Liver (tissue), 9 donors: ENCODE measurements around the gene ULK1. TPM values are rescaled to one million over a fixed set of nuclear protein-coding genes. Genes with fewer than 3 reads are reported as not detected.

Experiments
- DNase-seq: peaks from one replicate; pipeline ENCODE4 v3.0.0-alpha.2; 2017; ENCODE audit warnings: low spot score
- H3K27ac ChIP-seq, 2 donors: one replicate each; pipeline ENCODE4 v1.7.0; 2013; ENCODE audit warnings: inconsistent platforms in 2 of 2, low read length in 2 of 2, control low read depth in 1 of 2, low read depth in 1 of 2, mild to moderate bottlenecking in 1 of 2
- H3K27me3 ChIP-seq, 4 donors: one replicate each; pipeline versions ENCODE4 v1.6.1 to v1.7.0; 2013; ENCODE audit warnings: low read length in 3 of 4, inconsistent platforms in 1 of 4, mild to moderate bottlenecking in 1 of 4, moderate library complexity in 1 of 4; ENCODE audit not compliant: control insufficient read depth in 4 of 4, insufficient read depth in 4 of 4
- H3K36me3 ChIP-seq, 4 donors: one replicate each; pipeline versions ENCODE4 v1.6.1 to v1.7.0; 2013; ENCODE audit warnings: low read length in 3 of 4, mild to moderate bottlenecking in 3 of 4, low read depth in 1 of 4, moderate library complexity in 1 of 4; ENCODE audit not compliant: control insufficient read depth in 4 of 4, insufficient read depth in 3 of 4
- H3K4me1 ChIP-seq, 4 donors: one replicate each; pipeline versions ENCODE4 v1.6.1 to v1.7.0; 2013; ENCODE audit warnings: low read length in 3 of 4, mild to moderate bottlenecking in 3 of 4, moderate library complexity in 1 of 4; ENCODE audit not compliant: control insufficient read depth in 4 of 4, insufficient read depth in 4 of 4
- H3K4me3 ChIP-seq, 3 donors: one replicate each; pipeline versions ENCODE4 v1.6.1 to v1.7.0; 2013; ENCODE audit warnings: low read length in 3 of 3, control low read depth in 1 of 3, low read depth in 1 of 3, mild to moderate bottlenecking in 1 of 3
- H3K9ac ChIP-seq, 2 donors: one replicate each; pipeline ENCODE4 v1.7.0; 2013; ENCODE audit warnings: low read length in 2 of 2, mild to moderate bottlenecking in 2 of 2, moderate library complexity in 2 of 2, control low read depth in 1 of 2, low read depth in 1 of 2
- H3K9me3 ChIP-seq, 4 donors: one replicate each; pipeline versions ENCODE4 v1.6.1 to v1.7.0; 2013; ENCODE audit warnings: low read length in 3 of 4; ENCODE audit not compliant: control insufficient read depth in 4 of 4
- ATF3 ChIP-seq: IDR thresholded peaks from 2 replicates; pipeline ENCODE4 v1.6.1; 2016; ENCODE audit warnings: antibody characterized with exemption
- EGR1 ChIP-seq, 2 donors: IDR thresholded peaks; 2 replicates each; pipeline ENCODE4 v1.6.1; 2016 to 2018; ENCODE audit warnings: antibody characterized with exemption in 2 of 2, low read depth in 2 of 2
- FOXA1 ChIP-seq: IDR thresholded peaks from 2 replicates; pipeline ENCODE4 v1.6.1; 2016; ENCODE audit warnings: antibody characterized with exemption
- FOXA2 ChIP-seq: IDR thresholded peaks from 2 replicates; pipeline ENCODE4 v1.6.1; 2016; ENCODE audit warnings: antibody characterized with exemption
- HNF4A ChIP-seq, 2 donors: conservative IDR thresholded peaks; 2 replicates each; pipeline ENCODE4 v1.6.1; 2016; ENCODE audit warnings: antibody characterized with exemption in 2 of 2, mild to moderate bottlenecking in 2 of 2
- HNF4G ChIP-seq: IDR thresholded peaks from 2 replicates; pipeline ENCODE4 v1.6.1; 2016; ENCODE audit warnings: antibody characterized with exemption
- JUND ChIP-seq, 2 donors: IDR thresholded peaks; 2 replicates each; pipeline ENCODE4 v1.6.1; 2016; ENCODE audit warnings: antibody characterized with exemption in 2 of 2
- MAX ChIP-seq: IDR thresholded peaks from 2 replicates; pipeline ENCODE4 v1.6.1; 2016; ENCODE audit warnings: antibody characterized with exemption
- NR2F2 ChIP-seq: IDR thresholded peaks from 2 replicates; pipeline ENCODE4 v1.6.1; 2016; ENCODE audit warnings: antibody characterized with exemption
- RAD21 ChIP-seq, 2 donors: IDR thresholded peaks; 2 replicates each; pipeline ENCODE4 v1.6.1; 2016; ENCODE audit warnings: antibody characterized with exemption in 2 of 2, mild to moderate bottlenecking in 2 of 2
- REST ChIP-seq: IDR thresholded peaks from 2 replicates; pipeline ENCODE4 v1.6.1; 2016; ENCODE audit warnings: antibody characterized with exemption, mild to moderate bottlenecking
- RXRA ChIP-seq, 2 donors: IDR thresholded peaks; 2 replicates each; pipeline ENCODE4 v1.6.1; 2017 to 2018; ENCODE audit warnings: antibody characterized with exemption in 2 of 2, mild to moderate bottlenecking in 1 of 2
- SP1 ChIP-seq: IDR thresholded peaks from 2 replicates; pipeline ENCODE4 v1.6.1; 2018; ENCODE audit warnings: antibody characterized with exemption, mild to moderate bottlenecking
- TAF1 ChIP-seq: conservative IDR thresholded peaks from 2 replicates; pipeline ENCODE4 v1.6.1; 2016; ENCODE audit warnings: antibody characterized with exemption, mild to moderate bottlenecking
- YY1 ChIP-seq: IDR thresholded peaks from 2 replicates; pipeline ENCODE4 v1.6.1; 2016; ENCODE audit warnings: antibody characterized with exemption, mild to moderate bottlenecking
- ZBTB33 ChIP-seq: IDR thresholded peaks from 2 replicates; pipeline ENCODE4 v1.6.1; 2016; ENCODE audit warnings: antibody characterized with exemption
- WGBS: extraction: QIAGEN DNeasy Blood & Tissue Kit; methylation state at CpG from one replicate; pipeline ENCODE4 v1.1.7; 2013; 5-methylcytosine and 5-hydroxymethylcytosine counted together
- polyA plus RNA-seq, 2 donors: library from polyadenylated mRNA; stranded (reverse) in 1 of 2; unstranded in 1 of 2; fragments of 200-250 nt in 1 of 2; fragments of >200 nt in 1 of 2; fragmentation: Nextera tagmentation in 1 of 2; extraction: Ambion mirVana in 1 of 2; gene quantifications; one replicate each; pipeline versions ENCODE4 v1.2.1 to v1.2.3, GENCODE V29; 2013 to 2015
- total RNA-seq, 2 donors: library from RNA; depleted of rRNA; stranded (reverse); fragments of >200 nt; gene quantifications; one replicate each; pipeline ENCODE4 v1.2.3, GENCODE V29; 2014
- TF ChIP-seq, protein P1 (sequence below): fragments of 150-350 bp; IDR thresholded peaks from 2 replicates; pipeline ENCODE4 v1.5.1; 2017; ENCODE audit warnings: improper control_type of control experiment, low read depth, low read length; ENCODE audit not compliant: missing input control
- donor health status: healthy.
- donor health status: healthy.
- donor health status: healthy.
- donor health status: healthy.
- donor health status: healthy.

Gene ULK1
- total and polyA plus RNA-seq, 4 donors: 12.5 to 41.7 (median 15.1) TPM

GRCh38 chr12:131943876-131944275 is 49.5 kb downstream of the ULK1 start:
- WGBS: 97% methylated on average over 10 of the region's 10 CpGs
- H3K4me3 ChIP-seq: no peak overlapping the region
- H3K9me3 ChIP-seq: no peaks in the 10 kb centered on the region
- no peak for TF ChIP-seq RAD21 (IDR thresholded peaks at IDR 0.05)
- no peak for TF ChIP-seq REST
- TF ChIP-seq YY1: no peak
- no peak for TF ChIP-seq MAX
- no peak for TF ChIP-seq FOXA1
- no peak for TF ChIP-seq FOXA2
- no peak for TF ChIP-seq RXRA (IDR thresholded peaks at IDR 0.05)
- no peak for TF ChIP-seq ATF3
- no peak for TF ChIP-seq ZBTB33
- TF ChIP-seq HNF4A (conservative IDR thresholded peaks at IDR 0.05): no peak
- no peak for TF ChIP-seq HNF4G
- TF ChIP-seq NR2F2: no peak
- no peak for TF ChIP-seq TAF1
- TF ChIP-seq, protein P1, sequence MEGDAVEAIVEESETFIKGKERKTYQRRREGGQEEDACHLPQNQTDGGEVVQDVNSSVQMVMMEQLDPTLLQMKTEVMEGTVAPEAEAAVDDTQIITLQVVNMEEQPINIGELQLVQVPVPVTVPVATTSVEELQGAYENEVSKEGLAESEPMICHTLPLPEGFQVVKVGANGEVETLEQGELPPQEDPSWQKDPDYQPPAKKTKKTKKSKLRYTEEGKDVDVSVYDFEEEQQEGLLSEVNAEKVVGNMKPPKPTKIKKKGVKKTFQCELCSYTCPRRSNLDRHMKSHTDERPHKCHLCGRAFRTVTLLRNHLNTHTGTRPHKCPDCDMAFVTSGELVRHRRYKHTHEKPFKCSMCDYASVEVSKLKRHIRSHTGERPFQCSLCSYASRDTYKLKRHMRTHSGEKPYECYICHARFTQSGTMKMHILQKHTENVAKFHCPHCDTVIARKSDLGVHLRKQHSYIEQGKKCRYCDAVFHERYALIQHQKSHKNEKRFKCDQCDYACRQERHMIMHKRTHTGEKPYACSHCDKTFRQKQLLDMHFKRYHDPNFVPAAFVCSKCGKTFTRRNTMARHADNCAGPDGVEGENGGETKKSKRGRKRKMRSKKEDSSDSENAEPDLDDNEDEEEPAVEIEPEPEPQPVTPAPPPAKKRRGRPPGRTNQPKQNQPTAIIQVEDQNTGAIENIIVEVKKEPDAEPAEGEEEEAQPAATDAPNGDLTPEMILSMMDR: no peak
- TF ChIP-seq SP1: no peak
- TF ChIP-seq EGR1 (IDR thresholded peaks at IDR 0.05; ENCODE audit: low read depth in 2 of 2): no peak
- no peak for TF ChIP-seq JUND (IDR thresholded peaks at IDR 0.05)
- DNase-seq: no peak
- no peak overlapping the region for H3K27ac ChIP-seq
- H3K27me3 ChIP-seq: no peaks in the 10 kb centered on the region
- H3K9ac ChIP-seq: no peak overlapping the region
- no peaks in the 10 kb centered on the region for H3K4me1 ChIP-seq
- peaks cover 5 to 39% (median 15%) of the 10 kb centered on the region in 4 donors for H3K36me3 ChIP-seq
